Thyroid gland (tissue), 4 donors: ENCODE data around the gene HRH1.

ENCODE experiments used
- POLR2A ChIP-seq, 2 donors: fragments of 450-650 bp; IDR thresholded peaks; one replicate each; pipeline ENCODE4 v1.6.1; 2017; ENCODE audit warnings: antibody characterized with exemption in 2 of 2, mild to moderate bottlenecking in 2 of 2, moderate library complexity in 1 of 2
- TF ChIP-seq, protein P1 (sequence below), 6 experiments: fragments of 200-600 bp in 3 of 6; fragments of 450-650 bp in 3 of 6; sonication (generic) in 3 of 6; IDR thresholded peaks; one replicate each; pipeline ENCODE4 v1.5.1; 2016 to 2019; ENCODE audit warnings: antibody characterized with exemption in 6 of 6, mild to moderate bottlenecking in 2 of 6, inconsistent platforms in 1 of 6, moderate library complexity in 1 of 6

DNA sequence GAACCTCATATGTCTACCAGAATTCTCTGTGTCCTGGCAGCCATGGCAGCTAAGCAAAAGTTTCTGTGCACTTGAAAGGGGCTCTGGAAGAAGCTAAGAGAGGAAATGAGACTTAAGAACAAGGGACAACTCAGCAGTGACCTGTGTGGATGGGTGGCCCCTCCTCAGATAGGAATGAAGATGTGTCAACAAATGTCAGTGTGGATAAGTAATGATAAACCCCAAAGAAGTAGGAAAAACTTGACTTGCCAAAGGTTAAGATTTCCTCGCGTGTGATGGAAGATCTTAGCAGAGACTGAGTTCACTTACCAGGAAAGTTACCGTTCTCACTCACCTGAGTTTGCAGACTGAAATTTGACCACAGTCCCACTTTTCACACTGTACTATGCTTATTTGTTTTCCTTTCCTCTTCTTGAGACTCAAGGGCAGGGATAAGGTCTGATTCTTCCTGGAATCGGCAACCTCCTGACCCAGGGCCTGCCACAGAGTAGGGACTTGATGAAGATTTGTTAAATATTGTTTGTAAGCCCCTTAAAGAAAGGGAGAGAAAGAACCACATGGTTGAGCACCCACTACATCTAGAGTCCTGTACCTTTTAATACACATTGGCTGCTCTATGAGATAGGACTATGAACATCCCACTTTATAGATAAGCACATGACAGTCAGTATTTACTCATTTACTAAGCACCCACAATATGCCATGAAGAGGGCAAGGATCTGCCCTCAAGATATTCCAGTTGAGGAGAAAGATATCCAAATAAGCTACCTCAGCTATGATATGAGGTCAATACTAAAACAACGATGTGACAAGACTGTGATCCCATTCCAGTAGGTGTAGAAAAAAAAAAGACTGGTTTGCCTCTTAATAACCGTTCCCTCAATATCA lies 7.3 kb upstream of the HRH1 start:
- TF ChIP-seq, protein P1, sequence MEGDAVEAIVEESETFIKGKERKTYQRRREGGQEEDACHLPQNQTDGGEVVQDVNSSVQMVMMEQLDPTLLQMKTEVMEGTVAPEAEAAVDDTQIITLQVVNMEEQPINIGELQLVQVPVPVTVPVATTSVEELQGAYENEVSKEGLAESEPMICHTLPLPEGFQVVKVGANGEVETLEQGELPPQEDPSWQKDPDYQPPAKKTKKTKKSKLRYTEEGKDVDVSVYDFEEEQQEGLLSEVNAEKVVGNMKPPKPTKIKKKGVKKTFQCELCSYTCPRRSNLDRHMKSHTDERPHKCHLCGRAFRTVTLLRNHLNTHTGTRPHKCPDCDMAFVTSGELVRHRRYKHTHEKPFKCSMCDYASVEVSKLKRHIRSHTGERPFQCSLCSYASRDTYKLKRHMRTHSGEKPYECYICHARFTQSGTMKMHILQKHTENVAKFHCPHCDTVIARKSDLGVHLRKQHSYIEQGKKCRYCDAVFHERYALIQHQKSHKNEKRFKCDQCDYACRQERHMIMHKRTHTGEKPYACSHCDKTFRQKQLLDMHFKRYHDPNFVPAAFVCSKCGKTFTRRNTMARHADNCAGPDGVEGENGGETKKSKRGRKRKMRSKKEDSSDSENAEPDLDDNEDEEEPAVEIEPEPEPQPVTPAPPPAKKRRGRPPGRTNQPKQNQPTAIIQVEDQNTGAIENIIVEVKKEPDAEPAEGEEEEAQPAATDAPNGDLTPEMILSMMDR (IDR thresholded peaks at IDR 0.05): no peak
- TF ChIP-seq POLR2A (IDR thresholded peaks at IDR 0.05): no peak
